Lung (tissue), 12 donors: ENCODE results near the gene ZNF121. TPM values are rescaled to one million over a fixed set of nuclear protein-coding genes. Genes with fewer than 3 reads are reported as not detected.
"Not testable (repeated sequence)": the region's sequence is repeated elsewhere in the genome, so short reads cannot be mapped to it uniquely, and the experiment has no call there.

Source experiments
- ATAC-seq: fragments of 200-7000 bp; cut with Tn5 transposase; one replicate; pipeline ENCODE4 v1.9.1; 2020; ENCODE audit warnings: moderate number of reproducible peaks; ENCODE audit not compliant: insufficient read depth, low FRiP score
- DNase-seq, 3 donors: peaks; one replicate each; pipeline ENCODE4 v3.0.0-alpha.2; 2013 to 2017
- H3K27ac ChIP-seq, 2 donors: one replicate each; pipeline ENCODE4 v1.5.1; 2013; ENCODE audit warnings: mild to moderate bottlenecking in 2 of 2, moderate library complexity in 2 of 2, control low read depth in 1 of 2, inconsistent platforms in 1 of 2, low read depth in 1 of 2, low read length in 1 of 2
- H3K27me3 ChIP-seq, 3 donors: one replicate each; pipeline ENCODE4 v1.5.1; 2013; ENCODE audit warnings: low read length in 2 of 3; ENCODE audit not compliant: control insufficient read depth in 3 of 3, insufficient read depth in 3 of 3
- H3K36me3 ChIP-seq, 4 donors: one replicate each; pipeline ENCODE4 v1.5.1; 2013; ENCODE audit warnings: low read length in 4 of 4, mild to moderate bottlenecking in 1 of 4, moderate library complexity in 1 of 4; ENCODE audit not compliant: control insufficient read depth in 4 of 4, insufficient read depth in 4 of 4
- H3K4me1 ChIP-seq, 5 donors: one replicate each; pipeline ENCODE4 v1.5.1; 2013; ENCODE audit warnings: low read length in 5 of 5, mild to moderate bottlenecking in 2 of 5, moderate library complexity in 1 of 5; ENCODE audit not compliant: control insufficient read depth in 5 of 5, insufficient read depth in 5 of 5
- H3K4me3 ChIP-seq: one replicate; pipeline ENCODE4 v1.5.1; 2013; ENCODE audit warnings: mild to moderate bottlenecking, control low read depth, moderate library complexity
- H3K9ac ChIP-seq, 2 donors: one replicate each; pipeline ENCODE4 v1.5.1; 2013; ENCODE audit warnings: low read length in 2 of 2, control low read depth in 1 of 2; ENCODE audit not compliant: insufficient read depth in 1 of 2
- H3K9me3 ChIP-seq, 4 donors: one replicate each; pipeline ENCODE4 v1.5.1; 2013; ENCODE audit warnings: low read length in 3 of 4, mild to moderate bottlenecking in 1 of 4, moderate library complexity in 1 of 4; ENCODE audit not compliant: control insufficient read depth in 4 of 4, insufficient read depth in 3 of 4
- CTCF ChIP-seq: IDR thresholded peaks from 2 replicates; pipeline ENCODE4 v1.5.1; 2012; ENCODE audit warnings: mild to moderate bottlenecking; ENCODE audit errors: control extremely low read depth, extremely low read depth
- WGBS, 2 donors: extraction: QIAGEN DNeasy Blood & Tissue Kit; methylation state at CpG; one replicate each; pipeline ENCODE4 v1.1.7; 2013; 5-methylcytosine and 5-hydroxymethylcytosine counted together
- polyA plus RNA-seq, 2 donors: library from polyadenylated mRNA; stranded (reverse); fragments of 200-250 nt; gene quantifications; one replicate each; pipeline ENCODE4 v1.2.1, GENCODE V29; 2013
- total RNA-seq, 2 donors: library from RNA; depleted of rRNA in 1 of 2; stranded (reverse); fragments of >200 nt in 1 of 2; gene quantifications; one replicate each; pipeline ENCODE4 v1.2.1, GENCODE V29; 2014 to 2021
- donor health status: control.
- donor health status: control.
- donor health status: Bipolar disorder and iron deficiency.
- donor health status: healthy.
- donor health status: DM: yes; HTN: yes; CAD: no.

The ZNF121 gene
- total and polyA plus RNA-seq, 4 donors, result 4.7 to 49.3 (median 17.6) TPM

DNA sequence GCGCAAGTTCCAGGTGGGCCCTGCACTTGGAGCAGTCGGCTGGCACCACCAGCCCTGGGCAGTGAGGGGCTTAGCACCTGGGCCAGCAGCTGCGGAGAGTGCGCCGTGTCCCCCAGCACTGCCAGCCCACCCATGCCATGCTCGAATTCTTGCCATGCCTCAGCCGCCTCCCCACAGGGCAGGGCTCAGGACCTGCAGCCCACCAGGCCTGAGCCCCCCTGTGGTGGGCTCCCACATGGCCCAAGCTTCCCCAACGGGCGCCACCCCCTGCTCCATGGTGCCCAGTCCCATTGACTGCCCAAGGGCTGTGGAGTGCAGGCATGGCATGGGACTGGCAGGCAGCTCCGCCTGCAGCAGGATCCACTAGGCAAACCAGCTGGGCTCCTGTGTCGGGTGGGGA lies 36.4 kb downstream of the ZNF121 start:
- WGBS, 2 donors, result 93 to 97% methylated on average over 11 of the region's 11 CpGs
- Histone ChIP-seq H3K9me3 (peaks cover 0 to 24% (median 1%) of the 10 kb centered on the region in 4 donors), H3K36me3 (no peaks in the 10 kb centered on the region), H3K27me3 (no peaks in the 10 kb centered on the region), H3K27ac (no peak overlapping the region), H3K9ac (no peak overlapping the region), H3K4me1 (no peaks in the 10 kb centered on the region), H3K4me3 (no peak overlapping the region)
- TF ChIP-seq CTCF, result no peak
- DNase-seq, result no peak
- no peak for ATAC-seq

DNA sequence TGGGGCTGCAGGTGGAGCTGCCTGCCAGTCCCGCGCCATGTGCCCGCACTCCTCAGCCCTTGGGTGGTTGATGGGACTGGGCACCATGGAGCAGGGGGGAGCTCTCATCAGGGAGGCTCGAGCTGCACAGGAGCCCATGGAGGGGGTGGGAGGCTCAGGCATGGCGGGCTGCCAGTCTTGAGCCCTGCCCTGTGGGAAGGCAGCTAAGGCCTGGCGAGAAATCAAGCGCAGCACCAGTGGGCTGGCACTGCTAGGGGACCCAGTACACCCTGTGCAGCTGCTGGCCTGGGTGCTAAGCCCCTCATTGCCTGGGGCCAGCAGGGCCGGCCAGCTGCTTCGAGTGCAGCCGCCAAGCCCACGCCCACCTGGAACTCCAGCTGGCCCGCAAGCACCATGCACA lies 43.0 kb downstream of the ZNF121 start:
- WGBS, 2 donors, result 87 to 89% methylated on average over 11 to 12 of the region's 12 CpGs
- not testable (repeated sequence) for H3K36me3 ChIP-seq, H3K27me3 ChIP-seq, H3K4me1 ChIP-seq, DNase-seq, H3K27ac ChIP-seq, ATAC-seq, H3K9ac ChIP-seq, H3K4me3 ChIP-seq
- H3K9me3 ChIP-seq, result peaks cover 0 to 10% (median 2%) of the 10 kb centered on the region in 4 donors

- Histone ChIP-seq H3K36me3 (peaks cover 9 to 17% (median 14%) of the 10 kb centered on the region in 4 donors), H3K9me3 (peaks cover 0 to 19% (median 11%) of the 10 kb centered on the region in 4 donors)
- not testable (repeated sequence) for H3K9ac ChIP-seq, ATAC-seq, H3K27ac ChIP-seq, DNase-seq, H3K4me1 ChIP-seq, H3K4me3 ChIP-seq, H3K27me3 ChIP-seq
- 52 to 100% methylated on average over 1 of the region's 1 CpG for WGBS, 2 donors
These were observed 44.4 kb downstream of the ZNF121 start for GRCh38 chr19:9539921-9540320.

DNA sequence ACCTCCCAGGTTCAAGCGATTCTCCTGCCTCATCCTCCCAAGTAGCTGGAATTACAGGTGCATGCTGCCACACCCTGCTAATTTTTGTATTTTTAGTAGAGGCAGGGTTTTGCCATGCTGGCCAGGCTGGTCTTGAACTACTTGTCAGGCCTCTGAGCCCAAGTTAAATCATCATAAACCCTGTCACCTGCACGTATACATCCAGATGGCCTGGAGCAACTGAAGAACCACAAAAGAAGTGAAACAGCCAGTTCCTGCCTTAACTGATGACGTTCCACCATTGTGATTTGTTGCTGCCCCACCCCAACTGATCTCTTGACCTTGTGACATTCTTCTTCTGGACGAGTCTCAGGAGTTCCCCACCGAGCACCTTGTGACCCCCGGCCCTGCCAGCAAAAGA lies 45.1 kb downstream of the ZNF121 start:
- Histone ChIP-seq H3K27ac (peak overlapping the region; percentile 56 to 96), H3K36me3 (peaks cover 16 to 25% (median 21%) of the 10 kb centered on the region in 4 donors), H3K9ac (peak overlapping the region; percentile 96 to 100), H3K9me3 (peaks cover 0 to 24% (median 13%) of the 10 kb centered on the region in 4 donors)
- not testable (repeated sequence) for H3K4me3 ChIP-seq, H3K27me3 ChIP-seq, H3K4me1 ChIP-seq, DNase-seq, ATAC-seq
- WGBS, 2 donors, result 86 to 88% methylated on average over 6 of the region's 6 CpGs

DNA sequence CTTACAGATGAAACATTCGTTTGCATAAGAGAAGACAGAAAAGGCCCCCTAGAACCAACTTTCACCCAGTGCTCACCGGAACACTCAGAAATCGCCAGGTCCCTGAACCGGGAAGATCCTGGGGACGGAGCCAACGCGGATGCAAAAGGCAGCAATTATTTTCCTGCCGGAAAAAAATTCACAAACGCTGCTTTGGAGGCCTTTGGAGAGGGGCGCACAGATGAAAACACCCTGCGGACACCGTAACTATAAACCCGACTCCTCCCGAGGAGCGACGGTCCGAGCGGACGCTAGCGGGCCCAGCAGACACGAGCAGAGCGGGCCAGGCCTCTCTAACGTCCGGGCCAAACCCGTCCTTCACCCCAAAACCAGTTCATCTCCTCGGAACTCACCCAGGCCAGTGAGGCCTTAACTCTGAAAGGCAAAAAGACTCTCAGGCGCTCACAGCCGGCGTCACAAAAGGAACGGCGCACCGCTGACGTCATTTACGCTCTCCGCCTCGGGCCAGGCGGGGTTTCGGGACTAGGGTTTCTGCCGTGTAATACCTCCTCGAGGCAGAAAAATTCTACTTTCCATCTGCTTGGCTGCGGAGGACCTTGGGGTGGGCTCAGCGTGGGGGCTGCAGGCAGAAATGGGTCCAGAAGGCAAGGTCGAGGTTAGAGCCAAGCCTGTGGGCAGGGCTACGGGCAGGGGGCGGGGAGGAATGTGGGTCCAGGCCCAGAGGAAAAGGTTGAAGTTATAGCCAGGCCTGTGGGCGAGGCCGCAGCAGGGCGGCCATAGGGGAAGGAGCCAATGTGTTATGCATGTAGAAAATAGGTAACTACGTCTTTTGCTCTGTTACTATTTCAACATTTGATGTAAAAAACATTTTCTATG lies 45.9 kb downstream of the ZNF121 start, which contains the start of gene ZNF426:
Gene ZNF426 (minus strand): TSS at position 463 of the 876 bp plus-strand sequence. CDS start 2,413 bp downstream, outside the sequence.
- Histone ChIP-seq H3K36me3 (peaks cover 23 to 32% (median 28%) of the 10 kb centered on the region in 4 donors), H3K4me1 (peaks cover 0 to 9% (median 0%) of the 10 kb centered on the region in 5 donors), H3K9me3 (peaks cover 0 to 28% (median 20%) of the 10 kb centered on the region in 4 donors), H3K27me3 (no peaks in the 10 kb centered on the region), H3K4me3 (peak within 1 kb of the TSS; percentile 87), H3K27ac (peak within 1 kb of the TSS; percentile 93 to 96), H3K9ac (peak within 1 kb of the TSS; percentile 96 to 100)
- peak; percentile 95 to 97 (median 97) for DNase-seq
- WGBS, 2 donors, result 1 to 2% methylated on average over 49 of the region's 49 CpGs
- TF ChIP-seq CTCF, result no peak
- ATAC-seq, result peak; percentile 90
